Measurements from ENCODE around the gene CHMP6. TPM values are rescaled to one million over a fixed set of nuclear protein-coding genes. Genes with fewer than 3 reads are reported as not detected.
A peak's percentile ranks its signal among the peaks of the same experiment; 100 is the strongest.

Gene CHMP6
- total and polyA plus RNA-seq, 2 donors = 13.1 to 36.2 TPM

DNA sequence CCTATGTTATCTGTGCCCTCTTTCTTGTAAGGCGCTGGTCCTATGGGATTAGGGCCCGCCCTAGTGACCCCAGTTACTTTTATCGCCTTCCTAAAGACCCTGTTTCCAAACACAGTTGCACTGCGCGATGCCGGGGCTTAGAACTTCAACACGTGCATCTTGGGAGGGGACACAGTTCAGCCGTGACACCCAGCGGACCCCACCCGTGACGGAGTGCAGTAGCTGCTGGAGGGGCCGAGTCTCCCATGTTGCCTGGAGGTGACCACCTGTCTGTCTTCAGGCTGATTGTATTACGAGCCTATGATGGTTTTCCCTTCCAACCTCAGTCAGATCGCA, 52.8 kb downstream of the CHMP6 start:
- Histone ChIP-seq H3K4me1 (ENCODE audit: insufficient read depth) (peaks cover 1% of the 10 kb centered on the region), H3K36me3 (ENCODE audit: insufficient read depth) (no peaks in the 10 kb centered on the region), H3K4me3 (ENCODE audit: low read depth, low read length) (no peak overlapping the region), H3K27ac (ENCODE audit: low read depth) (peak overlapping the region; percentile 26)
- DNase-seq (ENCODE audit: extremely low spot score) = no peak
- 46% methylated on average over 14 of the region's 14 CpGs for WGBS

DNA sequence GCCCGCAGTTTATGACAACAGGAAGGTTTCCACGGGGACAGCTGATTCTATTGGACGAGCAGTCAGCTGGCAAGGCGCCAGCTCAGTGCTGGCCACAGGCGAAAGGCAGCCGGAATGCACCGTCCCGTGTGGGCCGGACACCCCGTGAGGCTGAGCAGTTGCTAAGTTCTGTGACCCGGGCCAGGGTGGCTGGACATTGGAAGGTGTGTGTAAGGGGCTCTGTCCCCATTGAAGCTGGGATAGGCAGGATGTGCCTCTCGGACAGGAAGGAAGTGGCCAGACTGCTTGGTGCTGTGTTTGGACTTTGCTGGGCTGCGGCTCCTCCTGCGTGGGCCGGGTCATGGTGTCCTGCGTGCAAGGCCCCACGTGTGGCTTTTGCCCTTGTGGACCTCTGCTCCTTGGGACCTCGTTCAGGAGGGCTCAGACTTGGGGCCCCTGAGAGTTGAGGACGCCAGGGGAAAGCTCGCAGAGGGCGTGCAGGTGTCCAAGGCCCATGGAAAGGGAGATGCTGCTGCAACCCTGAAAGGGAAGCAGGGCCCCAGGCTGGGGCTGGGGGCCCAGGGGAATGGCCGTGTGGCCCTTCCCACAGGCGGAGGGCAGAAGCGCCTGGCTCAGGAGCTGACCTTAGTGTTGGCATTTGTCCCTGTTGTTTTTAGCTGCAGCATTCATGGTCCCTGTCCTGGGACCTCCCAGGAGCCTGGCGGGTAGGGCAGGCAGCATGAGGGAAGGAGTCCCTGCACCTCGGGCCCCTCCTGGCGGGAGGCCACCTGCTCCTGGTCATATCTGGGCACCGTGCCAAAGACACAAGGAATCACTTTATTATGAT, 53.3 kb downstream of the CHMP6 start:
- 22% methylated on average over 28 of the region's 28 CpGs for WGBS
- Histone ChIP-seq H3K4me3 (ENCODE audit: low read depth, low read length) (no peak overlapping the region), H3K27ac (ENCODE audit: low read depth) (no peak overlapping the region), H3K36me3 (ENCODE audit: insufficient read depth) (no peaks in the 10 kb centered on the region), H3K4me1 (ENCODE audit: insufficient read depth) (peaks cover 1% of the 10 kb centered on the region)
- DNase-seq (ENCODE audit: extremely low spot score) = peak; percentile 50

DNA sequence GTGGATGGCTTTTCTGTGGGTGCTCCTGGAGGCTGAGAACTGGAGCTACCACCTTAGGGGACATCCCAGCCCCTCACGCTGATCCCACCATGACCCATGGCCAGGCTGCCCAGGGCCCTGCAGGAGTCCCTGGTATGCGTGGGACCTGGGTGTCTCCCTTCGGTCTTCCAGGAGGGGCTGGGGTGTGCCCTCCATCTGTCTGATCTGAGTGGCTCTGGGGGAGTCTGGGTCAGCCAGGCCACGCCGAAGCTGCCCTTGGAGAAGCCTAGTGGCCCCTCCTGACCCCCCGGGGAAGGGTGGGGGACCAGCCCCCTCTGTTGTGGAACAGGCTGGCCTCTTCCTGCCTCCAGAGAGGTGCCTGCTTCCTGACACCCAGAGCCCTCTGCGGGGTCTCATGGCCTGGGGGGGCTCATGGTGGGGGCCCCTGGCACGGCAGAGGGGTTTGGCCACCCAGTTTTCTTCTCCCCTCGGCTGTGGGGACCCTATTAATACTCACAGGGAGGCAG, 54.0 kb downstream of the CHMP6 start:
- Histone ChIP-seq H3K4me3 (ENCODE audit: low read depth, low read length) (no peak overlapping the region), H3K36me3 (ENCODE audit: insufficient read depth) (no peaks in the 10 kb centered on the region), H3K27ac (ENCODE audit: low read depth) (no peak overlapping the region), H3K4me1 (ENCODE audit: insufficient read depth) (peaks cover 1% of the 10 kb centered on the region)
- DNase-seq (ENCODE audit: extremely low spot score) = no peak
- 69% methylated on average over 9 of the region's 9 CpGs for WGBS

DNA sequence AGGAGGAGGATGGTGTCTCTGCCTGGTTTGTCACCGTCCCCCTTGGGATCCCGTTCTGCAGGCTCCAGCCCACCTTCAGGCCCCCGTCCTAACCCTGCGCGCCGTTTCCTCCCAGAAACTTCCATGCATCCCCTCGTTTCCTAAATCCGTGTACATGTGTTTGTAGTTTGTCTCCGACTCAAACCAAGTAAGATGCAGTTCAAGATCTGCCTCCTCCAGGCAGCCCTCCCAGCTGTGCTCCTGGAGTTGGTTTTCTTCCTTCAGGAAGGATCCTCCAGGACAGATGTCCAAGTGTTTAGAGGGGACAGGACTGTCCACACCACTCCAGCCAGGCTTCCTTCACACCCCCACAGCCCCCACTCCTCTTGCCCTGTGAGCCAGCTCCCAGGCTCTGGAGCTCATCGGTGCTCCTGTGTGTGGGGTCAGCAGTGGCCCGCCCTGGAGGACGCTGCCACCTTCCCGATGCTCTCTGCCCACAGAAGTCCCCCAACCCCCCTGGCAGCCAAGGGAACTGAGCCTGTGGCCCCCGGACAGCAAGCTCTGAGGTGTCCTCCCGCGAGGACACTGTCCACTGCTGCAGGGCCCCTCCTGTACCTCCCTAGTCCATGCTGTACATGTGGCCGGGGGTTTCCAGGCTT, 54.6 kb downstream of the CHMP6 start:
- Histone ChIP-seq H3K4me1 (ENCODE audit: insufficient read depth) (peaks cover 1% of the 10 kb centered on the region), H3K27ac (ENCODE audit: low read depth) (no peak overlapping the region), H3K36me3 (ENCODE audit: insufficient read depth) (no peaks in the 10 kb centered on the region), H3K4me3 (ENCODE audit: low read depth, low read length) (no peak overlapping the region)
- 92% methylated on average over 17 of the region's 17 CpGs for WGBS
- no peak for DNase-seq (ENCODE audit: extremely low spot score)

DNA sequence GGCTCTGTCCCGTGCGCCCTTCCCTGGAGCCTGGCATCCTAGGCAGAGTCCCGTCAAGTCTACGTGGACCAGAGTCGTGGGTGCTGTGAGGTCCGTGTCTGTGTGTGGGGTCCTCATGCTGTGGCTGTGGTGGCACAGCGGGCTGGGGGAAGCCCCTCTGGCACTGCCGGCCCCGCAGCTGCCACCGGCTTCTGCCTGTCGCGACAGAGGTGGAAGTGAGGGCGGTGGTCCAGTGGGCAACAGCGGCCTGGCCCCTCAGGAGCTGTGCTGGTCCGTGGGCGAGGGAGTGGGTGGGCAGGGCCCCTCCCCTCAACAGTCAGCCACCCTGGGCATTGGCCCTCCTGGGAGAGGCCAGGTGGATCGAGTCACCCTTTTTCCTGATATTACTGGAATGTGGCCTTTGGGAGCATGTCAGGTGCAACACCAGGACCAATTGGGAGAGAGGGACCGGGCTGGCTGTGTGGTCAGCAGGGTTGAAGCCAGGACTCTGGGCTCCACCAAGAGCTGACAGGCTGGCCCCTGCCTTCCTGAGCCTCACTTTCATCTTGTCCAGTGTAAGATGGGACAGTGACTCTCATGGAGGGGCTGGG, 55.2 kb downstream of the CHMP6 start:
- Histone ChIP-seq H3K27ac (ENCODE audit: low read depth) (no peak overlapping the region), H3K4me1 (ENCODE audit: insufficient read depth) (peaks cover 1% of the 10 kb centered on the region), H3K4me3 (ENCODE audit: low read depth, low read length) (no peak overlapping the region), H3K36me3 (ENCODE audit: insufficient read depth) (no peaks in the 10 kb centered on the region)
- 86% methylated on average over 18 of the region's 18 CpGs for WGBS
- no peak for DNase-seq (ENCODE audit: extremely low spot score)

DNA sequence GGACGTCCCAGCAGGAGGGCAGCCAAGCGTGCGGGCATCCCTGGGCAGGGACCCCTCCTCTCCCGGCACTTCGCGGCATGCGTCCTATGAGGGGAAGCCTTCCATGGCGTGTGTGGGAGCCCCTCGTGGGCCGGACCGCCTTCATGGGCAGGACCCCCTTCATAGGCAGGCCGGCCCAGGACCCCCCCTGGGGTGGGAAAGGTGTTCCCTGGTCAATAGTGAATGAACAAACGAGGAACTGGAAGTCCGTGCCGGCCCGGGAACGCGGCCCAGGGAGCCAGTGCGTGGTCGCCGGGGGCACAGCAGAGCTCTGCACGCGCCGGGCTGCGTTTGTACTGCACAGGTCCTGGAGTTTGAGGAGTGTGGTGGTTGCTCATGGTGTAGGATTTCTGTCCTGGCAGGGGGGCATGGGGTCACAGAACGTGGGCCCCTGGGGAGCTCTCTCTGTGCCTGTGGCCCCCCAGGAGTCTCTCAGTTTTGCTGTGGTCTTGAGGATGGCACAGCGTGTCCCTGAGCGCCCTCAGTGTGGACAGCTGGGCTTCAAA, 57.3 kb downstream of the CHMP6 start:
- no peak overlapping the region for H3K27ac ChIP-seq (ENCODE audit: low read depth)
- H3K4me3 ChIP-seq (ENCODE audit: low read depth, low read length) = no peak overlapping the region
- WGBS = 89% methylated on average over 28 of the region's 28 CpGs
- H3K36me3 ChIP-seq (ENCODE audit: insufficient read depth) = no peaks in the 10 kb centered on the region
- no peak for DNase-seq (ENCODE audit: extremely low spot score)
- peaks cover 1% of the 10 kb centered on the region for H3K4me1 ChIP-seq (ENCODE audit: insufficient read depth)

DNA sequence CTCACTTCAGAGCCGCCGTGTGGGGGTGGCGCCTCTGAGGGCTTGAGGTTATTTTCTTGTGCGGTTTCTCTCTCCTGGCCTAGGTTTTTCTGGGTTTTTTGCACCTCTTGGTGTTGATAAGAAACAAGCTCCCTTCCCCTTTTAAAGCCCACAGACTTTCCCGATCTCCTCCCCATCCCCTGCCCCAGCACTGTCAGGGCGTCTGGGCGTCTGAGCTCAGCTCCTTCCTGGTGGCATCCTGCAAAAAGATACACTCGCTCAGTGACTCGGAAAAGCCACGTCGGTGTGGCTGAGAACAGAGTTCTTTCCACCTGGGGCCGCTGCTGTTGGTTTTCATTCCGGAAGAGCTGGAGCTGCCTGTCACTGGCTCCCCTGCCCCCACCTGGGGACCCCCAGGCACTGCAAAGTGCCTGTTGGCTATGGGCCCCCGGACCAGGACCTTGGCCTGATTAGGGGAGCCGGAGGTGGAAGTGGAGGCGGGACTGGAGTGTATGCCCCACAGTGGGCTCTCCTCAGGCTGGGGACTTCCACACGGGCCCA, 57.8 kb downstream of the CHMP6 start:
- Histone ChIP-seq H3K4me1 (ENCODE audit: insufficient read depth) (no peaks in the 10 kb centered on the region), H3K36me3 (ENCODE audit: insufficient read depth) (no peaks in the 10 kb centered on the region), H3K4me3 (ENCODE audit: low read depth, low read length) (no peak overlapping the region), H3K27ac (ENCODE audit: low read depth) (no peak overlapping the region)
- WGBS = 75% methylated on average over 17 of the region's 17 CpGs
- DNase-seq (ENCODE audit: extremely low spot score) = no peak

Other genes with a start within 250 kb of the CHMP6 start
- gene BAIAP2, start 43.3 kb downstream of the CHMP6 start, total RNA-seq = 11.8 TPM
- gene BAIAP2, start 43.3 kb downstream of the CHMP6 start, polyA plus RNA-seq = 41.5 TPM
- gene PVALEF, start 173.7 kb downstream of the CHMP6 start, total RNA-seq = not detected
- gene PVALEF, start 173.7 kb downstream of the CHMP6 start, polyA plus RNA-seq = not detected
- 7.6 TPM for gene AATK, start 174.4 kb downstream of the CHMP6 start, total RNA-seq
- 9.2 TPM for gene AATK, start 174.4 kb downstream of the CHMP6 start, polyA plus RNA-seq
- gene CEP131, start 231.1 kb downstream of the CHMP6 start, total RNA-seq = 5.9 TPM
- 10.8 TPM for gene CEP131, start 231.1 kb downstream of the CHMP6 start, polyA plus RNA-seq
- 12.3 TPM for gene TEPSIN, start 247.2 kb downstream of the CHMP6 start, total RNA-seq
- 36.6 TPM for gene TEPSIN, start 247.2 kb downstream of the CHMP6 start, polyA plus RNA-seq
- 11.2 TPM for gene NDUFAF8, start 247.5 kb downstream of the CHMP6 start, total RNA-seq
- 26.7 TPM for gene NDUFAF8, start 247.5 kb downstream of the CHMP6 start, polyA plus RNA-seq